Activated CD8-positive, alpha-beta memory T cell treated with anti-CD3 and anti-CD28 coated beads, Interleukin-2, amount 50 U/mL, for 24 hours (primary cell): ENCODE data around the gene LY6G6C.

Source experiments
- DNase-seq: peaks from one replicate; pipeline ENCODE4 v3.0.0-alpha.2; 2020; ENCODE audit errors: extremely low read depth

Gene LY6G6C, protein sequence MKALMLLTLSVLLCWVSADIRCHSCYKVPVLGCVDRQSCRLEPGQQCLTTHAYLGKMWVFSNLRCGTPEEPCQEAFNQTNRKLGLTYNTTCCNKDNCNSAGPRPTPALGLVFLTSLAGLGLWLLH

DNA sequence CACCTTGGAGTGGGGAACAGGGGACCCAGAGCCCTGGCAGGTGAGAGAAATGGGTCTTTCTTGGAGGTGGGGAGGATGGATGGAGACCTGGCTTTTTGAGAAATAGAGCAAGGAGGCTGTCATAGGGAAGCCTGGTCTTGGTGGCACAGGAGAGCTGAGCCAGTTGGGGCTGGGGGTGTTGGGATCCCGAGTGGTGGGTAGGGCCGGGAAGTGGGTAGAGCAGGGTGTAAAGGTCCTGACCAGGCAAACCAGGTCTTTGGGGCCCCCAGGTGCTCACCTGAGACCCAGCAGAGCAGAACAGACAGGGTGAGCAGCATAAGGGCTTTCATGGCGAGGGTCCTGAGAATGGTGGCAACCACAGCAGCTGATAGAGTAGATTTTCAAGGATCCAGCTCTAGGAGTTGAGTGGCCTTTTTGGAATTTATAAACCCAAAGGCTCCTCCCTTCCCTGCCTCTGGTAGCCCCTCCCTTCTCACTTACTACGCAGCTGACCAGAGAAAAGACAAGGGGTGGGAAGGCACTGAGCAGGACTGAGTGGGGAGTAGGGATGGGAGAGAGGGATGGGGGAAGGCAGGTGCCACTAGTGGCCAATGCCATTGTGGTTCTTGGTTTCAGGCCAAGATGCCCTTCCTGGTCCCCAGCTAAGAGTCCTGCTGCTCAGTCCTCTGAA lies at the start of gene LY6G6C:
Gene LY6G6C, minus strand, starts transcription at position 396 of the 670 bp plus-strand sequence. Its CDS starts 67 bp downstream, at position 329.
- no peak for DNase-seq

DNA sequence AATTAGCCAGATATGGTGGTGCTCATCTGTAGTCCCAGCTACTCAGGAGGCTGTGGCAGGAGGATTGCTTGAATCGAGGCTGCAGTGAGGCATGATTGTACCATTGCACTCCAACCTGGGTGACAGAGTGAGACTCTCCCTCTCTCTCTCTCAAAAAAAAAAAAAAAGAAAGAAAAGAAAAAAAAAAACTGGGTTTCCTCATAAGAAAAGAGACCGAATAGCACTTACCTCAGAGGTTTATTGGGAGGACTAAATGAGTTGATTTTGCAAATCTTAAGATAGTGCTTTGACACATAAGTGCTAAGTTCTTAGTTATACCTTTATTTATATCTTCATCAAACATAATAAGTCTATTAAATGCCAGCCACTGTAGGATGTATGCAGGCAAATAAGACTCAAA lies 49.3 kb upstream of the LY6G6C start:
- DNase-seq: no peak

DNA sequence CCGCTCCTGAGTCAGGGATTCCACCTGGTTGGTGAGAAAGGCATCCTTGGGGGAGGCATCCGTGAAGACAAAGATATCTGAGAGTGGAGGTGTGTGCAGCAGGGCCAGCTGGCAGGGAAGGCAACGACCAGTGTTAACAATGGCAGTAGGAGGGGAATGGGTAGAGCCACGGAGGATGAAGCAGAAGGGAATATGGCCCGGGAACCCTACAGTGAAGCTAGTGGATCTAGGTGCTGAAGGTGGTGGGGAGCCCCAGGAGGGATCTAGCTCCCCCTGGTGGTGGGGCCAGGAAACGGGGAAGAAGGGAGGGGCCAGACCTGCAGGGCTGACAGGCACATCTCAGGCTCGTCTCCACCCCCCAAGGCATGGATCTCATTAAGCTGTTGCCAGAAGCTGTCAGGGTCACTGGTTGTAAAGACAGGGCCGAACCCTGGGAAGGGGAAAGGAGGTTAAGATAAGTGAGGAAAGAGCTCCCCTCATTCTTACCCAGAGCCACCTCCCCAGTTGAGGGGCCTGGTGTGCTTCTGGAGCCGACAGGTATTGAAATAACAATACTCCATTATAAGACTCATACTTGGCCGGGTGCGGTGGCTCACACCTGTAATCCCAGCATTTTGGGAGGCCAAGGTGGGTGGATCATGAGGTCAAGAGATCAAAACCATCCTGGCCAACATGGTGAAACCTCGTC lies 48.3 kb upstream of the LY6G6C start:
- peak; percentile 61 for DNase-seq

DNA sequence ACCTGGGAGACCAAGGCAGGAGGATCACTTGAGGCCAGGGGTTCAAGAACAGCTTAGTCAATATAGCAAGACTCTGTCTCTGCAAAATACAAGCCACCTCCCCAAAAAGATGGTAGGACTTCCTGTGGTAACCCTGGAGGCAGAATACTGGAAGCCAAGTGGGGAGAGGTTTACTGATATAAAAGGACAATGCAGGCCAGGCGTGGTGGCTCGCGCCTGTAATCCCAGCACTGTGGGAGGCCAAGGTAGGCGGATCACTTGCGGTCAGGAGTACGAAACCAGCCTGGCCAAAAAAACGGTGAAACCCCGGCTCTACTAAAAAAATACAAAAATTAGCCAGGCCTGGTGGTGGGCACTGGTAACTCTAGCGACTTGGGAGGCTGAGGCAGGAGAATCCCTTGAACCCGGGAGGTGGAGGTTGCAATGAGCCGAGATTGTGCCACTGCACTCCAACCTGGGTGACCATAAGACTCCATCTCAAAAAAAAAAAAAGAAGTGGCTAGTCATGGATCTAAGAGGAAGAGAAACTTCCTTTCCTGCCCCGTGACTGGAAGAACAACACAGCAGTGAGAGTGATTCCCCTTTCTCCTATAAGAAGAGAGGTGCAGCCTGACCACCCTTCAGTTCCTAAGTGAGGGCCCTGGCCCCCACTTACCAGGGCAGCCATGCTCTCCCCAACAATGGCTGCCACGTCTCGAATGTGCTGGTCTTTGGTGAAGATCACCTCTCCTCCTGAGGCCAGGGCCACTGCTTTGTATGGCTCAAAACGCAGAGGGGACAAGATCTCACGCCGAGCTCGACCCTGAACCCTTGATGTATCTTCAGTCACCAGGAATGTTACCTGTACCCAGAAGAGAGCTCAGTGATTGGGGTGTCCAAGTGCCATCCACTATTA lies 47.1 kb upstream of the LY6G6C start:
- DNase-seq: no peak

DNA sequence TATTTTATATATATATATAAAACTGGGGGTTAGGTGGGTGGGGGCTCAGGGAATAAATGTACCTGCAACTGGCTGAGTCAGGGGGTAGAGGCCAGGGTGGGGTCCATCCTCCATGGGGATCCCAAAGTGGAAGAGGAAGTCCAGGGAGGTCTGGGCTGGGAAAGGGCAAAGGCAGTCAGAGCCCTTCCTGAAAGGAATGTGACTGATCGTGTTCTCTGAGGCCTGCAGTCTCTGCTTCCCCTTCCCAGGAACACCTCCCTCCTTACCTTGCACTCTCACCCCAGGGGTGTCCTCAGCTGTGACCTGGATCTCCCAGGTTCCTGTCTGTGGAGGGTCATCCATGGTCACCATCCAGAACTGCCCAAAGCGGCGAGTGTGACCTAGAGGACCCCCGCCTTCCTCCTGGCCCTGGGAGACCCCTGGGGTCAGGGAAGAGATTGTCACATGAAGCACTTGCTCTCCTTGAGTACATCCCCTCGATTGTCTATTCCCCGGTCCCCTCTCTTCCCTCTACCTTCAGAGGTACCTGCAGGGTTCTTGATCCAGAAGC lies 45.6 kb upstream of the LY6G6C start:
- no peak for DNase-seq

DNA sequence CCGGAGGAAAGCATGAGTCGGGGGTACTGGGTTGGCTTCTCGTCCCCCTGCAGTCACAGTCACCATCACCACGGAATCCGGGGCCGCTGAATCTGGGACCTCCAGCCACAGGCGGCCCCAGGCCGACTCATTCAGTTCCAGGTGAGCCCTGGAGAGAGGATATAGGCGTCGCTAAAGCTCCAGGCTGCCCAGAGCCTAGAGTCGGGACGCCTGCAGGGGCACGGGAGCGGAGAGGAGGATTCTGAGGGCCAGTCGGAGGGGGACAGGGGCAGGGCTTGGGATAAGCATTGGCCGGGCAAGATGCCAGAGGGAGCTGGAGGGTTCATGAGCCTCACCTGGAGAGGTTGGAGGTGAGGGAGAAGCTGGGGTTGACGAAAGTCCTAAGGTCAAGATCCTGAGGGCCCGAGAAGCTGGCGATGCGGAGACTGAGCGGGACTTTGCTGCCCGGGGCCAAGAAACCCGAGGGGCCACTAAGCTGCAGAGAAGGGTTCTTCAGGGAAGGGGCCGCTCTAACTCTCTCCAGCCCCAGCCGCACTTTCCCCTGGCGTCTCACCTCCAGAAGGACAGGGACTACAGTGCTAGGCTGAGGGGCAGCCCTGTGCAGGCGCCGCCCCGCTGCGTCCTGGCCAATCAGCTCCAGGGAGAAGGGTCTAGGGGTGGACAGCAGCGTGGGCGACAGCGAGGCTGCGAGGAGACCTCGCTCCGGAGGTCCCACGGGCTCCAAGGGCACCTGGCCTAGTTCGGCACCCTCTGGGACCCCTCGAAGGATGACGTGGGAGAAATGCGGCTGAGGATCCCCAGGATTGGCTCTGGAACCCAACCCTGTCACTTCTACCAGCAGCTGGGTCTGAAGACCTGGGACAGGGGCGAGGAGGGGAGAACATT lies 44.6 kb upstream of the LY6G6C start:
- DNase-seq: no peak

DNA sequence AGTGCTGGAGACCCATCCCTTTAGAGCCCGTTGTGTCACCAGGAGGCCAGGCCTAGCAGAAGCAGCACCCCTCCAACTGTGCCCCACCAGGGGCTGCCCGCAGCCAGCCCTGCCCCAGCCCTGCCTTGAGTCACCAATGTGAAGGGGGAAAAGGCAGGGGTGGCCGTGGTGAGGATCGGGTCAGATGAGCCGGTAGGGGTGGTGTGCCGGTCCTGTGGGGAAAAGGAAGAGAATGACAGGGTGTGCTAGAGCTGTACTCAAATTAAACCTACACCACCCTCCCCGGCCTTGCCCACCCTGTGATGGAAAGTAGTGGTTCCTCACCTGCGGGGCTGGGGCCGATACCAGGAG lies 44.0 kb upstream of the LY6G6C start:
- no peak for DNase-seq

DNA sequence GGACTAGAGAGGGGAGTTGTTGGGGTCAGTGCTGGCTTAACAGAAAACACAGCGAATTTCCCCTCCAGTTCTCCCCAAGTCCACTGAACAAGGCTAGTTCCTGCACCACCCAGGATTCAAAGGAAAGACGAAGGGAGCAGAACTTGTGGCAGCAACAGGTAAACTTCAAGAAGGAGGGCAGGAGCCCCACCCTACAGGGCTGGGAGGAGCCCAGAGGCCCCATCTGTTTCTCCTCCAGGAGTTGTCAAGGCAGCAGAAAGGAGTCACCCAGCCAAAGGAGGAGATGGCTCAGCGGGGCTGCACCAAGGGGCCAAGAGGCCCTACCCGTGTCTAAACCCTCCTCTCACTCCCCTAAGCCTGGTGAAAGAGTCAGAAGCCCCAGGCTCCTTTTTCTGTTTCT lies 42.7 kb upstream of the LY6G6C start:
- no peak for DNase-seq

DNA sequence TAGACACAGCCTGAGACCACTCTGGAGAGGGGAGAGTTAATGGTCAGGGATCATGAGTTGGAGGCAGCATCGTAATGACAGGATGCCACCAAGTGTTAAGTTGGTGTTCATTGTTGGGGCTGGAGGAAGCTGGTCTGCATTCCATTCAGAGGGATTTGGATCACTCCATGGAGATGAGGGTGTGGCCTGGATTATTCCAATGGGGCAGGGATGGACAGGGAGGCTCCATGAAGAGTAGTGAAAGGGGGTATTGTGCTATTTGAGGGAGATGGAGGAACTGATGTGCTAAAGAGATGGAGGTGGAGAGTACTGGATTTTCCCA lies 42.0 kb upstream of the LY6G6C start:
- no peak for DNase-seq

DNA sequence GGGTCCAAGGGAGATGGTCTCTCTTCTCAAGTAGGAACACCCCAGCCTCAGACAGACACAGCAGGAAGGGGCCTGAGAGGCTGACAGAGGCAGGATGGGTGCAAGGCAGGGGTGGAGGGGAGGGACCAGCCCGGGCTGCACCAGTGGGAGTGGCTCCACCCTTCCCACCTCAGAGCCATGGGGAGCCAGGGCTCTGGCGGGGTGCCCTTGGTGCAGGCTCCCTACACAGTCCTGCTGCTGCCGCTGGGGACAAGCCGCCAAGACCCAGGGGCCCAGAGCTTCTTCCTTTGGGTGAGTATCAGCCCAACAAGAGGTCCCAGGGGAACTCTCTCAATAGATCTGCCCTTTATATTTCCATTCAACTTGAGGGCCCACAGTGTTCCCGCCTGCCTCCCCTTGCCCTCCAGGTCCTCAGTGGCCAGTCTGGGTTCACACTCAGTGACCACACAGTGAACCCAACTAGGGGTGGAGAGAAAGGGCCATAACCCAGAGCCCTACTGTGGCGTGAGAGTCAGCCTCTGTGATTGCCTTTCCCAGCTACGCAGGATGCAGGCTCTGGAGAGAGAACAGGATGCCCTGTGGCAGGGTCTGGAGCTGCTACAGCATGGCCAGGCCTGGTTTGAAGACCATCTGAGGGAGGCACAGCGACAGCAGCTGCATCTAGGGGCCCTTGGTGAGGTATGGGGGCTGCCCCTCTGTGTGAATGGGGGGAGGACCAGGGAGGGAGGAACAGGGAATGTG lies 41.5 kb upstream of the LY6G6C start:
- no peak for DNase-seq

DNA sequence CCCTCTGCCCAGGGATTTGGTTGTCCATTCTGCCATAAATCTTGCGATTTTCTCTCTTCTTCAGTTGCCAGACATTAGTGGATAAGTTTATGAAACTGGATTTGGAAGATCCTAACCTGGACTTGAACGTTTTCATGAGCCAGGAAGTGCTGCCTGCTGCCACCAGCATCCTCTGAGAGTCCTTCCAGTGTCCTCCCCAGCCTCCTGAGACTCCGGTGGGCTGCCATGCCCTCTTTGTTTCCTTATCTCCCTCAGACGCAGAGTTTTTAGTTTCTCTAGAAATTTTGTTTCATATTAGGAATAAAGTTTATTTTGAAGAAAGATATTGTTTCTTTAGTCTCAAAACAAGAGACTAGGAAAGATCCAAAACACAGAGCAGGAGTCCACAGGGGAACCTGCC lies 40.8 kb upstream of the LY6G6C start, which contains the start of gene SAPCD1:
Gene SAPCD1, plus strand, starts transcription at position 301 of the 400 bp plus-strand sequence. CDS start 399 bp downstream, outside the sequence.
- DNase-seq: no peak

DNA sequence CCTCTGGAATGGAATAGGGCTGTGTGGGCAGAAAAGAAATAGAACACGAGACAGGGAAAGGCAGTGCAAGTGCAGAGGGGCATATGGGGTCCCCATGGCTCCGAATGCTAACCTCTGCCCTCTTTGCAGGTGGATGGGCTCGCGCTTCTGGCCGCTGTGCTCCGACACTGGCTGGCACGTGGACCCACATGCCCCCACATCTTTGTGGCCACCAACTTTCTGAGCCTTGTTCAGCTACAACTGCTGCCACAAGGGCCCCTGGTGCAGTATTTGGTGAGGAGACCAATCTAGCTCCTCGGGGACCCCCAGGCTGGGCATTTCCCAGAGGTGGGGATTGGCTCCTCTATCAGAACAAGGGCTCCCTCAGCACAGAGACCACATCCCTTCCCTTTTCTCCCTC lies 39.8 kb upstream of the LY6G6C start:
- no peak for DNase-seq

DNA sequence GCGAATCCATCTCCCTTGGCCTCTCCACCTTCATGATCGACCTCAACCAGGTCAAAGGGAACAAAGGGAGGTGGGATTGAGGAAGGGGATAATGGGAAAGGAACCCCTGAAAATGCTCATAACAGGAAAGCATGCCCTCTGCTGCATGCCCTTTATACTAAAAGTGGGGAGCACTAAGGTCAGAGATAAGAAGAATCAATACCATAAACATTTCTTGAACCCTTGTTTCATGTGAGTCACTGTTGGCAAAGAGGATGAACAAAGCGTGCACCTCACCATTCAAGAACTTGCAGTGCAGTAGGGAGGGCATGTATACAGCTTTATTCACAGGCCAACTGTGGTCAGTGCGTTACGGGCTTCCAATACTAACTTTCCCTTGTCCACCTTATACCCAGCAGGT lies 39.2 kb upstream of the LY6G6C start:
- DNase-seq: no peak

DNA sequence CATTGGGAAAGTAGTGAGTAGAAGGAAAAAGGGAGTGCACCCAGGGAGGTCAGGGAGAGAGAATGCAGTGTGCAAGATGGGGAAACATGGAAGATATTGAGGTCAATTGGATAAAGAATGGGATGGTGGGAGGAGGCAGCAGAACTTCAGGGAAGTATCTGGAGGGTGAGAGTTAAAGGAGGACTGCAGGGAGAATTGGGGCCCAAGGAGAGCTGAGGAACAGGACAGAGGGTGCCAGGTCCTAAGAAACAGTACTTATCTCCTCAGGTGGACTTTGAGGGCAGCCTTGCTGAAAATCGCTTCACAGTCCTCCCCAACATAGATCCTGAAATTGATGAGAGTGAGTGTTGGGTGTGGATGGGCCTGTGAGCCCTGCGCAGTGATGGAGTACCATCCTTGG lies 36.7 kb upstream of the LY6G6C start:
- DNase-seq: no peak

DNA sequence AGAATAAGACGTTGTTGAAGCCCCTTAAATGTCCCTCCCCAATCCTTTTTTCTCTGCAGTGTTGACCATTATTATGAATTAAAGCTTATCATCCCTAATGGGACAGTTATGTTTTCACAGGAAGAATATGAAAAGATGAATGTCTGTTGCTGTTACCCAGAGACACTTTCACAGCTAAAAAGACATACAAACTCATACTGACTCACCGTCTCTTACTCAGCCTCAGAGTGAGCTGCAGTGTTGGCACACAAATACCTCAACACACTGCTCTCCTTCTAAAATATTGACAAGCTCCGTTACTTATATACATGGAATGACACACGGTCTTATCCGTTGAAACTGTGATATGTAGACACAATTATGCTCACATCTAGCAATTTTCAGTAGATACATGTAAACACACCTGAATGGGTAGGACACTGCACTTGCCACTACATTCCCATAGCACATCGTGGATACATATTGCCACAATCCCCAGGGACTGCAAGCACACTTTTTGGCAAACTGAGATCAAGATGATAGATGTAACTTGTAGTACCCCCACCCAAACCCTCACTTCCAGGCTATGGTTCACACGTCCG lies 31.3 kb upstream of the LY6G6C start:
- no peak for DNase-seq

DNA sequence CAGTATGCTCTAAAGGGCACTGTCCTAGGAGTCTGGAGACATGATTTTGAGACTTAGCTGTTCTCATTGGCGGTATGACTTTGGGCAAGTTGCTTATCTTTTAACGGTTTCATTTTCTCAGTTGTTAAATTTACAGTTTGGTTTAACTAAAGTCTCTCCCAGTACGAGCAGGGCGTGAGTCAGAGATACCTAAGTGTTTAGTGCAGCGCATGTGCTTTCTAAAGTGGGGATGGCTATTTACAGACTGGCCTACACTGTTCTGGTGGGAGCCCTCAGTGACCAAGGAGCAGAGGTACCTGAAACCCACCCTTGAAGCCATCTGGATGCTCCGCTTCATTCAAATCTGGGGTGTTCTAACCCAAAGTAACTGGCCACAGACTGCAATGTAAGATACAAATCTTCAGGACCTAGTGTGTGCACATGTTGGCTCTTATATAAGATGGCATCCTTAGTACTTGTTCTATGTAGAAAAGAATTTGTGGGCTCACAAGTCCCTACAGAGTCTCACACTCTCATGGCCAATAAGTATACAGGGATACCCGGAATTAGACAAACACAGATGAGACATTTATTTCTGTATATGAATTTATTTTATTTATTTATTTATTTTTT lies 29.0 kb upstream of the LY6G6C start:
- DNase-seq: no peak

DNA sequence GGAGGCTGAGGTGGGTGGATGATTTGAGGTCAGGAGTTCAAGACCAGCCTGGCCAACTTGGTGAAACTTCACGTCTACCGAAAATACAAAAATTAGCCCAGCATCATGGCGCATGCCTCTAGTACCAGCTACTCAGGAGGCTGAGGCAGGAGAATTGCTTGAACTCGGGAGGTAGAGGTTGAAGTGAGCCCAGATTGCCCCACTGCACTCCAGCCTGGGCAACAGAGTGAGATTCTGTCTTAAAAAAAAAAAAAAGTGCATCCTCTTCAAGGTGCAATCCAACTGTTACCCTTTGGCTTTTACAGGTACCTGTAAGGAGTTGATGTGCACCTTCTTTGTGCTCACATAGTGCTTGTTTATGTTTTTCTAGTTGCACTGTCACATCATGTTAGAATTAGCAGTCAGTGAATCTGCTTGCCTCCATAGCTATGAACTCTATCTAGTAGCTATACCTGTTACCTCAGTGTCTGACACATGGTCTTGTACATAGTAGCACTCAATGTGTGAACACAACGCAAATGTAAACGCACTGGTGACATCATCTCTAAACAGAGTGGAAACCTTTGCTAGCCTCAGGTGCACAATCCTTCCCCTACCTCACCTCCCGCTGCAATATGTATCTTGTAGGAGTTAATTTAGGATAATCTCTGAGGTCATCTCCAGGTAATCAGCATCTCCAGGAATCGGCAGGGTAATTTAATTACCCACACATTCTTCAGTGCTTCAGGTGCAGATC lies 27.9 kb upstream of the LY6G6C start:
- no peak for DNase-seq

DNA sequence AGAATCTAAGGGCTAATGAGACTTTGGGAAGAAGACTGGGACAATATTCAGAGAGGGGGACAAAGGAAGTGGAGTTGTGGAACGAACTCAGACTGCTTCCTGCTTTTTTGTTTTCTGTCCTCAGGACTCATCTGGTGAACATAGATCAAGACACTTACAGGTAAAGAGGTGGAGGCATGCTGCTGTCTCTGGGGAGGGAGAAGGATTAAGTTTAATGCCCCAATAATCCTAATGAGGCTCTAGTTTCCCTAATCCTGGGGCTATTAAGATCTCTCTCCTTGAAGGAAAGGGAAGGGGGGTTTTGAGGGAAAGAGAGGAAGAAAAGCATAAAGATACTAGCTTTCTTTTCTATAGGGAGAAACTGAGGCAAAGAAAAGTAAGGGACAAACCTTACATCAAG lies 22.9 kb upstream of the LY6G6C start:
- DNase-seq: no peak

DNA sequence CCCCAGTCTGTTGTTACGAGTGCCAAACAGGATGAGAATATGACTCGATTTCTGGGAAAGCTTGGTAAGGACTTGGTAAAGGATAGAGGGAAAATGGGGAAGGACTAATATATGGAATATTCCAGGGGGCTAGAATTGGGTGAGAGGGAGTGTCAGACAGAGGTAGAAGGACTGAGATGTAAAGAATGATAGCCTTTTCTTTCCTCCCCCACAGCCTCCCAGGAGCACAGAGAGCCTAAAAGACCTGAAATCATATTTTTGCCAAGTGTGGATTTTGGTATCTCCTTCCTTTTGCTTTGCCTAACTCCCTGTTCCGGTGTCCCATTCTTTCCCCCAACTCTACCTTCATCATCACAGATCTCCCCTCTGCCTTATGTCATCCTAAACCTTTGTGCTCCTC lies 21.3 kb upstream of the LY6G6C start:
- DNase-seq: no peak
